OCI-LY3 (cell line): ENCODE measurements around the gene PFAS.

Experiments
- EZH2phosphoT487 ChIP-seq: fragments of 200-600 bp; shearing (Covaris generic); IDR thresholded peaks from 2 replicates; pipeline ENCODE4 v1.6.1; 2018; ENCODE audit warnings: antibody characterized with exemption, mixed run types, low read depth
- TF ChIP-seq, protein P1 (sequence below): fragments of 200-600, 300-600 bp; sonication (generic); IDR thresholded peaks from 2 replicates; pipeline ENCODE4 v1.5.1; 2014; ENCODE audit warnings: antibody characterized with exemption, low read length, low read depth

DNA sequence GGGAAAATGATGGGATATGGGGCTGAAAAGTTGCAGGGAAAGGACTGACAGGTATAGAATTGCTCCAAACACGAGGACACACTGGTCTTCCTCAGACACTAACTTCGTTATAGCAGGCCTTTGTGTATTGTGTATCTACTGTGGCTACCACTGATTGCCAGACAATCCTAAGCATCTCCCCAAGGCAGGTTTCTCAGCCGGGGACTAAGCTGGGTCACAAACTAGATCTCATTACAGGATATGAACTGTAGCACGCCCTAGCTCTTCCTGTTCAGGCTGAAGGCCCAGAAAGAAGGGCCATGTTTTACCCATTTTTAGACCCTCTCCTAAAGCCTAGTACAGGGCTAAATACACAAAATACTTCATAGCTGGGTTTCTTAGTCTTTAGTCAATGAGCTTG lies 34.3 kb downstream of the PFAS start:
- TF ChIP-seq, protein P1, sequence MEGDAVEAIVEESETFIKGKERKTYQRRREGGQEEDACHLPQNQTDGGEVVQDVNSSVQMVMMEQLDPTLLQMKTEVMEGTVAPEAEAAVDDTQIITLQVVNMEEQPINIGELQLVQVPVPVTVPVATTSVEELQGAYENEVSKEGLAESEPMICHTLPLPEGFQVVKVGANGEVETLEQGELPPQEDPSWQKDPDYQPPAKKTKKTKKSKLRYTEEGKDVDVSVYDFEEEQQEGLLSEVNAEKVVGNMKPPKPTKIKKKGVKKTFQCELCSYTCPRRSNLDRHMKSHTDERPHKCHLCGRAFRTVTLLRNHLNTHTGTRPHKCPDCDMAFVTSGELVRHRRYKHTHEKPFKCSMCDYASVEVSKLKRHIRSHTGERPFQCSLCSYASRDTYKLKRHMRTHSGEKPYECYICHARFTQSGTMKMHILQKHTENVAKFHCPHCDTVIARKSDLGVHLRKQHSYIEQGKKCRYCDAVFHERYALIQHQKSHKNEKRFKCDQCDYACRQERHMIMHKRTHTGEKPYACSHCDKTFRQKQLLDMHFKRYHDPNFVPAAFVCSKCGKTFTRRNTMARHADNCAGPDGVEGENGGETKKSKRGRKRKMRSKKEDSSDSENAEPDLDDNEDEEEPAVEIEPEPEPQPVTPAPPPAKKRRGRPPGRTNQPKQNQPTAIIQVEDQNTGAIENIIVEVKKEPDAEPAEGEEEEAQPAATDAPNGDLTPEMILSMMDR = no peak
- no peak for TF ChIP-seq EZH2phosphoT487
